Measurements from ENCODE around the gene XPO5.

GRCh38 chr6:43579171-43579570, 3.3 kb upstream of the XPO5 start:
- no peak for TF ChIP-seq CTCF (IDR thresholded peaks at IDR 0.05)
- no peak for TF ChIP-seq POLR2A (IDR thresholded peaks at IDR 0.05)
- no peak for TF ChIP-seq POLR2AphosphoS5 (IDR thresholded peaks at IDR 0.05)

Data from suprapubic skin (tissue), 4 donors.